ENCODE measurements around the gene PRRT4. TPM values are rescaled to one million over a fixed set of nuclear protein-coding genes. Genes with fewer than 3 reads are reported as not detected.

Gene PRRT4
- total and polyA plus RNA-seq, 9 of the 15 experiments (the other 6 are each of a cell fraction or from before 2014, with no cell fraction given), result not detected

DNA sequence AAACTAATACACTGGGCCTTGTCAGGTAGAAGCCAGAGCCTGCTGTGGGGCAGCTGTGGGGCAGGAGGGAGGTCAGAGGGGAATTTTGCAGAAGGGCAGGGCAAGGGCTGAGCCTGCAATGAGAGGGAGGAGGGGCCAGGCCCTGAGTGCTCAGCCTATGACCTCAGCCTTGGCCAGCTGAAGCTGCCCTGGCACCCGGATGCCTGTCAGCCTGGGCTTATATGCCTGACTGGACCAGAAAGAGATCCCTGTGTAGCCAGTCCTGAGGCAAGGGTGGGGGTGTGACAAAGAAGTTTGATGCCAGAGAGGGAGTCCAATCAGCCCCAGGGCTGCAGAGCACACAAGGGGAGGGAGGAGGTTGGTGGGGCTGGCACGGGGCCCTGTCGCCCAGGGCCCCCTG lies 22.3 kb upstream of the PRRT4 start:
- no peak overlapping the region for H2AFZ ChIP-seq (ENCODE audit: low read depth, low read length)
- no peaks in the 10 kb centered on the region for H3K27me3 ChIP-seq (ENCODE audit: control insufficient read depth in 2 of 2, insufficient read depth in 2 of 2, low read length in 2 of 2)
- H3K4me3 ChIP-seq, result no peak overlapping the region
- H3K9ac ChIP-seq (ENCODE audit: insufficient read depth in 1 of 2, low read depth in 2 of 2, low read length in 2 of 2), result peak overlapping the region in 1 of 2 experiments; percentile 30; a peak in 1 of 4 replicates
- H3K36me3 ChIP-seq (ENCODE audit: control insufficient read depth, insufficient read depth, low read length), result no peaks in the 10 kb centered on the region
- 0 out of 2 replicates have a peak, but pooled peaks cover 8% of the 10 kb centered on the region for H4K20me1 ChIP-seq (replicated peaks; ENCODE audit: control insufficient read depth, insufficient read depth, low read length)
- peaks cover 6 to 18% of the 10 kb centered on the region in 2 experiments; a peak in 4 of 5 replicates for H3K4me1 ChIP-seq (replicated peaks in 1 of 2; ENCODE audit: control insufficient read depth in 2 of 2, insufficient read depth in 2 of 2, low read length in 2 of 2)
- WGBS (ENCODE audit: insufficient coverage, low coverage, missing lambda C conversion rate), result 16% methylated on average over 3 of the region's 3 CpGs
- intact Hi-C loops (cut with micrococcal nuclease) (loop anchor here (10.0 kb wide), 1 partner anchor 149 kb away; no protein-coding TSS in a partner anchor), in situ Hi-C loops (cut with MboI) (loop anchor here (5.0 kb wide), 1 partner anchor 36 kb away; no protein-coding TSS in a partner anchor)
- H3K9me1 ChIP-seq (ENCODE audit: control insufficient read depth, insufficient read depth, low read length), result peaks cover 3% of the 10 kb centered on the region
- no peak for DNase-seq (ENCODE audit: extremely low read depth in 1 of 4, low spot score in 3 of 4)
- H3K79me2 ChIP-seq (ENCODE audit: control insufficient read depth, insufficient read depth, low read length), result no peaks in the 10 kb centered on the region
- H3K9me3 ChIP-seq (replicated peaks; ENCODE audit: control insufficient read depth, insufficient read depth, low read depth, low read length), result no peaks in the 10 kb centered on the region
- FAIRE-seq, result no peak
- TF ChIP-seq ZNF12 (CRISPR knock-in tag; IDR thresholded peaks at IDR 0.05) (peak; percentile 90), SIN3A (IDR thresholded peaks at IDR 0.05; ENCODE audit: borderline replicate concordance in 2 of 2, control insufficient read depth in 1 of 2, low read depth in 2 of 2, low read length in 2 of 2) (no peak)
- ChIA-PET POLR2A (interaction anchor here (0.7 to 1.3 kb wide), 2 partner anchors 11 to 55 kb away, joined by 3 read pairs; no protein-coding TSS in a partner anchor), CTCF (ENCODE audit: low intra/inter-chr PET ratio) (no interaction called here)
- no peak for ATAC-seq
- H3K4me2 ChIP-seq (ENCODE audit: insufficient read depth, low read length), result no peak overlapping the region
- H3K27ac ChIP-seq (ENCODE audit: extremely low read depth, low read depth, low read length), result no peak overlapping the region
- no TSS peak for BruUV-seq (replicated peaks)

DNA sequence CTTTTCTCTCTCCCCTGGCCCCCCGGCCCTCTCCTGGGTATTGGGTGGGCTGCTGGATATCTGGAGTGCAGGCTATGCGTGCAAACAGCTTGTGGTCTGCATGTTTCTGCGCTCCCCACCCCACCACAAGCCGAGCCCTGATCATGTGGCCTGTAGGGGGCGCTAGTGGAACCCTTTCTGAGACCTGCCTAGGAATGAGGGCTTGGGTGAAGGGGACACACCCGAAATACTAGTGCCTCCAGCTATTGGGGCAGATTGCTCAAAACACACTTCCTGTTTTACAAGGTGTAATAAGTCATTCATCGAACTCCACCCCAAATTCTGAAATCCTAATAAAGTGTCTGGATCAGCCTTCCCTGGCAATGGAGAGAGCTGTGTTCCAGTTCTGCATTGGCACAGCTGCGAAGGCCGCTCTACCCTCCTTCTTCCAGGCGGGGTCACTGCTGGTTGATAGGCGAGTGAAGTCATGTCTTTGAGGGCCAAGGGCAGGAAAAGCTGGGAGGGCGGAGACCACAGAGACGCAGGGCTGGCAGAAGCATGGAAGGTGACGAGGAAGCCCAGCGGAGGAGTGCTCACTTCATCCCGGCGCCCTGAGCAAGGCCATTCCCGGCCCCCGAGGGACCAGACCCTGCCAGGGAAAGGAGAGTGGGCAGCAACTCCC lies 19.8 kb upstream of the PRRT4 start:
- CTCF ChIA-PET (ENCODE audit: low intra/inter-chr PET ratio), result interaction anchor here (0.6 kb wide), 1 partner anchor 23 kb away, joined by 4 read pairs; no protein-coding TSS in a partner anchor
- Histone ChIP-seq H3K27ac (ENCODE audit: extremely low read depth, low read depth, low read length) (no peak overlapping the region), H3K9me1 (ENCODE audit: control insufficient read depth, insufficient read depth, low read length) (no peaks in the 10 kb centered on the region), H3K4me3 (no peak overlapping the region), H3K9me3 (replicated peaks; ENCODE audit: control insufficient read depth, insufficient read depth, low read depth, low read length) (no peaks in the 10 kb centered on the region), H3K27me3 (ENCODE audit: control insufficient read depth in 2 of 2, insufficient read depth in 2 of 2, low read length in 2 of 2) (peaks cover 0 to 2% of the 10 kb centered on the region in 2 experiments; a peak in 2 of 5 replicates), H4K20me1 (replicated peaks; ENCODE audit: control insufficient read depth, insufficient read depth, low read length) (no peaks in the 10 kb centered on the region), H3K9ac (ENCODE audit: insufficient read depth in 1 of 2, low read depth in 2 of 2, low read length in 2 of 2) (peak overlapping the region in 1 of 2 experiments; percentile 62; a peak in 1 of 4 replicates), H3K36me3 (ENCODE audit: control insufficient read depth, insufficient read depth, low read length) (no peaks in the 10 kb centered on the region), H2AFZ (ENCODE audit: low read depth, low read length) (0 out of 2 replicates have a peak overlapping the region, but pooled peaks have one; percentile 34), H3K4me2 (ENCODE audit: insufficient read depth, low read length) (no peak overlapping the region), H3K4me1 (replicated peaks in 1 of 2; ENCODE audit: control insufficient read depth in 2 of 2, insufficient read depth in 2 of 2, low read length in 2 of 2) (peaks cover 6 to 18% of the 10 kb centered on the region in 2 experiments; a peak in 4 of 5 replicates), H3K79me2 (ENCODE audit: control insufficient read depth, insufficient read depth, low read length) (no peaks in the 10 kb centered on the region)
- in situ Hi-C loops (cut with MboI) (loop anchor here (5.0 kb wide), 1 partner anchor 34 kb away; no protein-coding TSS in a partner anchor), intact Hi-C loops (cut with micrococcal nuclease) (loop anchor here (10.0 kb wide), 1 partner anchor 146 kb away; no protein-coding TSS in a partner anchor)
- DNase-seq (ENCODE audit: extremely low read depth in 1 of 4, low spot score in 3 of 4) (peak; percentile 83 to 92 (median 90)), ATAC-seq (peak; percentile 87), FAIRE-seq (peak; percentile 75)
- no TSS peak for BruUV-seq (replicated peaks)
- 31% methylated on average over 19 of the region's 19 CpGs for WGBS (ENCODE audit: insufficient coverage, low coverage, missing lambda C conversion rate)
- POLR2A ChIA-PET, result interaction anchor here (0.6 to 1.7 kb wide), 7 partner anchors 9 to 79 kb away, joined by 3 to 7 read pairs (median 3); partner anchors contain the start of gene RBM28
- TF ChIP-seq NR1H2 (CRISPR knock-in tag; IDR thresholded peaks at IDR 0.05) (peak; percentile 43; the same call in 1 of the 2 replicates), NR3C1 (CRISPR knock-in tag; IDR thresholded peaks at IDR 0.05) (0 out of 2 replicates have a peak, but pooled peaks have one; percentile 27), SMC3 (conservative IDR thresholded peaks at IDR 0.05; ENCODE audit: insufficient read depth, low read depth, low read length) (peak; percentile 35; the same call in 1 of the 2 replicates), RAD21 (CRISPR knock-in tag; conservative IDR thresholded peaks at IDR 0.05 in 1 of 2, IDR thresholded peaks at IDR 0.05 in 1 of 2) (peak in 1 of 2 experiments; percentile 28; a peak in 2 of 4 replicates), KDM2B (CRISPR knock-in tag; IDR thresholded peaks at IDR 0.05) (no peak)
- TF ChIP-seq, protein P1, sequence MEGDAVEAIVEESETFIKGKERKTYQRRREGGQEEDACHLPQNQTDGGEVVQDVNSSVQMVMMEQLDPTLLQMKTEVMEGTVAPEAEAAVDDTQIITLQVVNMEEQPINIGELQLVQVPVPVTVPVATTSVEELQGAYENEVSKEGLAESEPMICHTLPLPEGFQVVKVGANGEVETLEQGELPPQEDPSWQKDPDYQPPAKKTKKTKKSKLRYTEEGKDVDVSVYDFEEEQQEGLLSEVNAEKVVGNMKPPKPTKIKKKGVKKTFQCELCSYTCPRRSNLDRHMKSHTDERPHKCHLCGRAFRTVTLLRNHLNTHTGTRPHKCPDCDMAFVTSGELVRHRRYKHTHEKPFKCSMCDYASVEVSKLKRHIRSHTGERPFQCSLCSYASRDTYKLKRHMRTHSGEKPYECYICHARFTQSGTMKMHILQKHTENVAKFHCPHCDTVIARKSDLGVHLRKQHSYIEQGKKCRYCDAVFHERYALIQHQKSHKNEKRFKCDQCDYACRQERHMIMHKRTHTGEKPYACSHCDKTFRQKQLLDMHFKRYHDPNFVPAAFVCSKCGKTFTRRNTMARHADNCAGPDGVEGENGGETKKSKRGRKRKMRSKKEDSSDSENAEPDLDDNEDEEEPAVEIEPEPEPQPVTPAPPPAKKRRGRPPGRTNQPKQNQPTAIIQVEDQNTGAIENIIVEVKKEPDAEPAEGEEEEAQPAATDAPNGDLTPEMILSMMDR (IDR thresholded peaks at IDR 0.05 in 2 of 3, conservative IDR thresholded peaks at IDR 0.05 in 1 of 3; ENCODE audit: insufficient read depth in 2 of 3, low read depth in 1 of 3, low read length in 3 of 3), result peak; percentile 84 to 98 (median 86)

All from K562 (cell line).